HL-60/S4 treated with retinoic acid at 250 ng/mL for 4 days and 3 days (cell line): ENCODE results near the gene RAC2.

ENCODE experiments used
- in situ Hi-C: fragments of 300-500 bp; cut with MboI; formaldehyde crosslinking; loops from 2 replicates; pipeline ENCODE4 v1.7.0; 2022; ENCODE audit warnings: low sequenced_read_pairs

The RAC2 gene

DNA sequence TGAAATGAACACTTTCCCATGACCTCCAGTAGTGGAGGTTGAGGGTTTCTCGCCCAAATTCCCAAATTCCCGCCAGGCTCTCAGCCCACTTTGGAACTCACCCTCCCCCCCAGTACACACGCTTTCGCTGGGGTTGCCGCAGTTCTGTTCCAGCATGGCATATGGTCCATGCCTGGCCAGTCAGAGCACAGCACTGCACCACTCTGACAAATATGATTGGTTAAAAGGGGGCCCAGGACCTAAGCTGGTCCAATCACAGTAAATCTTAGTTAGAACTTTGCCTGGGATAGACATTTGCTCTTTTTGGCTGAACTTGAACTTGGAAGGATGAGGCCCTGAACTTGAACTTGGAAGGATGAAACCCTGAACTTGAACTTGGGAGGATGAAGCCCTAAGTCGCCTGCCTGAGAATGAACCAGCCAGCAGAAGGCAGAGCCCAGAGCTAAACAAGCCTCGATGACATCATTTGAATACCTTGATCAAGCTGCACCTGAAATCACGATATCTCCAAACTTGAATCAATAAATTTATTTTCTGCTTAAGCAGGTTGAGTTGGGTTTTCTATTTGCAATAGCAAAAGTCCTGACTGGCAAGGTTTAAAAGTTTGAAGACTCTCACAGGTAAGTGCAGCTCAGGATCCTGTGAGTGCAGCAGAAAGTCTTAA lies 19.2 kb downstream of the RAC2 start:
- in situ Hi-C loops = no loop called here

GRCh38 chr22:37223965-37224551 lies 20.0 kb downstream of the RAC2 start:
- in situ Hi-C loops = no loop called here

- in situ Hi-C loops = no loop called here
These were observed 21.6 kb downstream of the RAC2 start for GRCh38 chr22:37222440-37222971.

- in situ Hi-C loops = no loop called here
These were observed 22.4 kb downstream of the RAC2 start for GRCh38 chr22:37221424-37222333.

DNA sequence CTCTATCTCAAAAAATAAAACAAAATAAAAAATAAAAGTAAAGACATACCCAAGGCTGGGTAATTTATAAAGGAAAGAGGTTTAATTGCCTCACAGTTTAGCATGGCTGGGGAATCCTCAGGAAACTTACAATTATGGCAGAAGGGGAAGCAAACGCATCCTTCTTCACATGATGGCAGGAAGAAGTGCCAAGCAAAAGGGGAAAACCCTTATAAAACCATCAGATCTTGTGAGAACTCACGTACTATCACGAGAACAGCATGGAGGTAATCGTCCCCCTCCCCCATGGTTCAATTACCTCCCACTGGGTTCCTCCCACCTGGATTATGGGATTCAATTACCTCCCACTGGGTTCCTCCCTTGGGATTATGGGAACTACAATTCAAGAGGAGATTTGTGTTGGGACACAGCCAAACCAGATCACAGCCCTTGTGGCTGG lies 23.5 kb downstream of the RAC2 start:
- in situ Hi-C loops = no loop called here

GRCh38 chr22:37219533-37219932 lies 24.5 kb downstream of the RAC2 start:
- in situ Hi-C loops = no loop called here

DNA sequence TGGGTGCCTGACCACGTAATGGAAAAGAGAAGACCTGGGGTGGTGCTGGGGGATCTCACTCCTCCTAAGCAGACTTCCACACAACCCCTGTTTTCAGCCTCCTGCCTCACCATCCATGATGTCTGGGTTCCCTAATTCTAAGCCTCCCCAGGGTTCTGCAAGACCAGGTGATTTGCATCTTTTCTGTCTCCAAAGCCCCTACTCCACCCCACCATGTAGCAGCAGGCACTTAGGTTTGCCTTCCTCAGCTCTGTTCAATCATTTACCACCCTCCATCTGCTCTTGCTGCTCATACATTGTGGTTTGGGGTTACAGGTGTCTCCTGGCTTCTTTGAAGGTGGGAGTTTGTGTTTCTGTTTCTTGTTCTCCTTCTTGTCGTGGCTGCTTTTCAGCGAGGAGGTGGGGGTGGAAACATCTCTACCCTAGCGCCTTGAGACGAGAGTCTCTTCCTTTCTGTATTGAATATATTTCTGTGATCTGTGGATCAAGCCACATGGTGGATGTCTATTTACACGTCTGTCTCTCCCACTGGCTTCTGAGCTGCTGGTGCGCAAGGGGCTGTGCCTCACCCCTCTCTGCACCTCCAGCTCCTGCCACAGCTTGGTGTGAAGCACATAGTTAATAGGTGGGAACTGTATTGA lies 25.2 kb downstream of the RAC2 start:
- in situ Hi-C loops = no loop called here

- in situ Hi-C loops = no loop called here
These were observed 25.7 kb downstream of the RAC2 start for GRCh38 chr22:37218399-37218770.

- in situ Hi-C loops = no loop called here
These were observed 28.2 kb downstream of the RAC2 start for GRCh38 chr22:37215890-37216289.

DNA sequence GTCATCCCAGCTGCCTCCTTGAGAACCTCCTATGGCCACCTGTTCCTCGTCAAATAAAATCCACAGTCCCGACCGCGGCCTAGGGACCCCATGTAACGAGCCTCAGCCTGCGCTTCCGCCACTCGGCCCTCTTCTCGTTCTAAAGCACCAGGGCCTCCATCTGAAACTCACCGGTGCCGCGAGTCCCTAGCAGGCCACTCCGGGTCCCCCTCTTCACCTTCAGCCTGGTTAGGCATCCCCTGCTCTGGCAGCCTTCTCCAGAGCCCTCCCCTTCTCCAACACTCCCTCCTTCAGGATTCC lies 29.4 kb downstream of the RAC2 start:
- in situ Hi-C loops = no loop called here

- in situ Hi-C loops = no loop called here
These were observed 29.9 kb downstream of the RAC2 start for GRCh38 chr22:37213941-37214730.

DNA sequence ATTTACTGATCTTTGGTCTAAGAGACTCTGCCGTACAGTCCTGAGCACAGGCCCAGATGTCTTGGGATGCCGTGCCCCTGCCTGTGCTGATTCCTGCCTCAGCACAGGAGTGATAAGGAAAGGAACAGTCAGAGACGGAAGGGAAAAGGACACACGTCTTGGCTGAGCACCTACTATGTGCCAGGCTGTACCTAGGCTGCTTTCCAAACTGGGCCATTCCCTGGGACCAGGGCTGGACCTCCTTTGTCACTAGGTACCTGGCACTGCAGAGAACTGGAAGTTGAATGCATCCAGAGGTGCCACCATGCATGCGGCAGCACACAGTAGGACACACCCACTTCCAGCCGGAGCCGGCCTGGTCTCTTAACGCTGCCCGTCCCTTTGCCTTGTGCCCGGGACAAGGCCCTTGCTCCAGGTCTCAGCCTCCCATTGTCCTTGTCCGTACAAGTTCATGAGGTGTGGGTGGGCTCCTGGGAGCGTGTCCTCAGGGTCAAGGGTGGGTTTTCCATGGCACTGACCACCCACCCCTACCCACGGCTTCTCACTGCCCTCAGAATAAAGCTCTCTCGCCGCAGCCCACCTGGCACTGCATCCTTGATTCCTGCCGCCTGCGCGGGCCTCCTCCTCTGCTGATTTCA lies 30.7 kb downstream of the RAC2 start:
- in situ Hi-C loops = no loop called here

- in situ Hi-C loops = no loop called here
These were observed 31.7 kb downstream of the RAC2 start, which contains the start of gene SSTR3 for GRCh38 chr22:37212174-37212906. Gene SSTR3, minus strand, starts transcription at chr22:37212477. Its CDS starts 4,674 bp downstream, at chr22:37207803.

- in situ Hi-C loops = no loop called here
These were observed 32.2 kb downstream of the RAC2 start for GRCh38 chr22:37211866-37212173.

- in situ Hi-C loops = no loop called here
These were observed 32.8 kb downstream of the RAC2 start for GRCh38 chr22:37211075-37211865.

- in situ Hi-C loops = no loop called here
These were observed 33.8 kb downstream of the RAC2 start for GRCh38 chr22:37210041-37210803.

GRCh38 chr22:37209140-37209845 lies 34.8 kb downstream of the RAC2 start:
- in situ Hi-C loops = no loop called here
